Activated CD4-positive, alpha-beta T cell treated with anti-CD3 and anti-CD28 coated beads, Interleukin-2, amount 10 ng/mL, durations not matched to agents 7 days and 5 days (primary cell): ENCODE measurements around the gene CRYBB3. TPM values are rescaled to one million over a fixed set of nuclear protein-coding genes. Genes with fewer than 3 reads are reported as not detected.
"Not testable (repeated sequence)": the region's sequence is repeated elsewhere in the genome, so short reads cannot be mapped to it uniquely, and the experiment has no call there.

ENCODE experiments used
- CTCF ChIA-PET: fragments of 350-600 bp; sonication (Branson Sonifier 250); formaldehyde crosslinking; loops from one replicate; lab custom pipeline; 2021; ENCODE audit warnings: antibody characterized with exemption; lab: Charles Lee
- POLR2A ChIA-PET: fragments of 350-600 bp; sonication (Branson Sonifier 250); formaldehyde crosslinking; loops from one replicate; lab custom pipeline; 2021; ENCODE audit warnings: antibody characterized with exemption; lab: Charles Lee
- DNase-seq: peaks from one replicate; pipeline ENCODE4 v3.0.0-alpha.2; 2020
- H3K27ac Mint-ChIP-seq: one replicate; pipeline ENCODE4 v1.8.0; 2021; ENCODE audit warnings: mild to moderate bottlenecking, moderate library complexity, mixed read lengths
- H3K27me3 Mint-ChIP-seq: one replicate; pipeline ENCODE4 v1.8.0; 2021; ENCODE audit warnings: mixed read lengths
- H3K36me3 Mint-ChIP-seq: one replicate; pipeline ENCODE4 v1.8.0; 2021; ENCODE audit warnings: low read depth, mixed read lengths
- H3K4me1 Mint-ChIP-seq: one replicate; pipeline ENCODE4 v1.8.0; 2021; ENCODE audit warnings: mixed read lengths
- H3K4me3 Mint-ChIP-seq: one replicate; pipeline ENCODE4 v1.8.0; 2021; ENCODE audit warnings: mild to moderate bottlenecking, moderate library complexity, mixed read lengths
- H3K9me3 Mint-ChIP-seq: one replicate; pipeline ENCODE4 v1.8.0; 2021; ENCODE audit warnings: mixed read lengths
- total RNA-seq, 2 experiments: library from RNA; stranded (reverse); gene quantifications; one replicate each; pipeline ENCODE4 v1.2.3, GENCODE V29; 2021

Gene CRYBB3
- total RNA-seq, 2 experiments from 2014 or later = 0.25 to 0.57 TPM

- Mint-ChIP-seq H3K27ac (no peak overlapping the region), H3K4me1 (no peaks in the 10 kb centered on the region), H3K4me3 (no peak overlapping the region), H3K9me3 (no peaks in the 10 kb centered on the region), H3K27me3 (no peaks in the 10 kb centered on the region), H3K36me3 (no peaks in the 10 kb centered on the region)
- ChIA-PET CTCF (no interaction called here), POLR2A (no interaction called here)
- DNase-seq = no peak
Observed at GRCh38 chr22:25167082-25167481, 32.6 kb upstream of the CRYBB3 start.

GRCh38 chr22:25167834-25168601, 31.6 kb upstream of the CRYBB3 start:
- no peak overlapping the region for H3K4me3 Mint-ChIP-seq
- no peak overlapping the region for H3K27ac Mint-ChIP-seq
- POLR2A ChIA-PET = no interaction called here

GRCh38 chr22:25169278-25170031, 30.2 kb upstream of the CRYBB3 start:
- Mint-ChIP-seq H3K4me3 (no peak overlapping the region), H3K27ac (no peak overlapping the region), H3K27me3 (no peaks in the 10 kb centered on the region), H3K9me3 (no peaks in the 10 kb centered on the region), H3K4me1 (no peaks in the 10 kb centered on the region), H3K36me3 (no peaks in the 10 kb centered on the region)
- no peak for DNase-seq
- CTCF ChIA-PET = no interaction called here
- POLR2A ChIA-PET = no interaction called here

More at GRCh38 chr22:25167834-25168601, 31.6 kb upstream of the CRYBB3 start:
- Mint-ChIP-seq H3K36me3 (no peaks in the 10 kb centered on the region), H3K9me3 (no peaks in the 10 kb centered on the region), H3K27me3 (no peaks in the 10 kb centered on the region), H3K4me1 (no peaks in the 10 kb centered on the region)
- DNase-seq = no peak
- CTCF ChIA-PET = no interaction called here

GRCh38 chr22:25170426-25170980, 29.2 kb upstream of the CRYBB3 start:
- ChIA-PET POLR2A (no interaction called here), CTCF (interaction anchor here (1.3 kb wide), 1 partner anchor 90 kb away, joined by 3 read pairs; no protein-coding TSS in a partner anchor)
- H3K27ac Mint-ChIP-seq = peak overlapping the region; percentile 19
- H3K4me1 Mint-ChIP-seq = no peaks in the 10 kb centered on the region
- H3K36me3 Mint-ChIP-seq = peaks cover 4% of the 10 kb centered on the region
- DNase-seq = no peak
- no peaks in the 10 kb centered on the region for H3K9me3 Mint-ChIP-seq
- no peak overlapping the region for H3K4me3 Mint-ChIP-seq
- no peaks in the 10 kb centered on the region for H3K27me3 Mint-ChIP-seq

- no peaks in the 10 kb centered on the region for H3K27me3 Mint-ChIP-seq
- POLR2A ChIA-PET = no interaction called here
- CTCF ChIA-PET = interaction anchor here (1.3 to 1.5 kb wide), 2 partner anchors 91 to 92 kb away, joined by 3 read pairs; no protein-coding TSS in a partner anchor
- peaks cover 12% of the 10 kb centered on the region for H3K36me3 Mint-ChIP-seq
- no peaks in the 10 kb centered on the region for H3K4me1 Mint-ChIP-seq
- no peak overlapping the region for H3K4me3 Mint-ChIP-seq
- no peaks in the 10 kb centered on the region for H3K9me3 Mint-ChIP-seq
- DNase-seq = peak; percentile 32
- H3K27ac Mint-ChIP-seq = no peak overlapping the region
Observed at GRCh38 chr22:25172153-25172552, 27.5 kb upstream of the CRYBB3 start.

GRCh38 chr22:25174156-25174887, 25.3 kb upstream of the CRYBB3 start:
- no peak for DNase-seq
- no peak overlapping the region for H3K27ac Mint-ChIP-seq
- H3K9me3 Mint-ChIP-seq = peaks cover 1% of the 10 kb centered on the region
- H3K4me1 Mint-ChIP-seq = no peaks in the 10 kb centered on the region
- ChIA-PET POLR2A (no interaction called here), CTCF (no interaction called here)
- peaks cover 27% of the 10 kb centered on the region for H3K36me3 Mint-ChIP-seq
- no peaks in the 10 kb centered on the region for H3K27me3 Mint-ChIP-seq
- no peak overlapping the region for H3K4me3 Mint-ChIP-seq

- Mint-ChIP-seq H3K27ac (no peak overlapping the region), H3K4me1 (no peaks in the 10 kb centered on the region), H3K4me3 (no peak overlapping the region), H3K36me3 (peaks cover 33% of the 10 kb centered on the region), H3K9me3 (peaks cover 7% of the 10 kb centered on the region), H3K27me3 (no peaks in the 10 kb centered on the region)
- no peak for DNase-seq
- POLR2A ChIA-PET = no interaction called here
- CTCF ChIA-PET = no interaction called here
Observed at GRCh38 chr22:25174888-25175411, 24.7 kb upstream of the CRYBB3 start.

GRCh38 chr22:25176175-25176574, 23.5 kb upstream of the CRYBB3 start:
- Mint-ChIP-seq H3K4me3 (no peak overlapping the region), H3K27ac (no peak overlapping the region), H3K27me3 (no peaks in the 10 kb centered on the region), H3K36me3 (peaks cover 40% of the 10 kb centered on the region), H3K4me1 (no peaks in the 10 kb centered on the region), H3K9me3 (peaks cover 7% of the 10 kb centered on the region)
- ChIA-PET CTCF (interaction anchor here (0.7 kb wide), 1 partner anchor 24 kb away, joined by 3 read pairs; no protein-coding TSS in a partner anchor), POLR2A (no interaction called here)
- DNase-seq = no peak

- peaks cover 7% of the 10 kb centered on the region for H3K9me3 Mint-ChIP-seq
- no peaks in the 10 kb centered on the region for H3K4me1 Mint-ChIP-seq
- peaks cover 41% of the 10 kb centered on the region for H3K36me3 Mint-ChIP-seq
- H3K27me3 Mint-ChIP-seq = no peaks in the 10 kb centered on the region
- H3K4me3 Mint-ChIP-seq = no peak overlapping the region
- DNase-seq = no peak
- no peak overlapping the region for H3K27ac Mint-ChIP-seq
- POLR2A ChIA-PET = no interaction called here
- CTCF ChIA-PET = interaction anchor here (0.7 kb wide), 1 partner anchor 24 kb away, joined by 3 read pairs; no protein-coding TSS in a partner anchor
Observed at GRCh38 chr22:25176799-25177198, 22.9 kb upstream of the CRYBB3 start.

GRCh38 chr22:25177226-25177625, 22.4 kb upstream of the CRYBB3 start:
- no peak overlapping the region for H3K4me3 Mint-ChIP-seq
- peaks cover 41% of the 10 kb centered on the region for H3K36me3 Mint-ChIP-seq
- no peak overlapping the region for H3K27ac Mint-ChIP-seq
- H3K9me3 Mint-ChIP-seq = peaks cover 7% of the 10 kb centered on the region
- no peaks in the 10 kb centered on the region for H3K4me1 Mint-ChIP-seq
- DNase-seq = no peak
- CTCF ChIA-PET = no interaction called here
- POLR2A ChIA-PET = no interaction called here
- no peaks in the 10 kb centered on the region for H3K27me3 Mint-ChIP-seq

- Mint-ChIP-seq H3K36me3 (peaks cover 44% of the 10 kb centered on the region), H3K4me3 (no peak overlapping the region), H3K4me1 (no peaks in the 10 kb centered on the region), H3K9me3 (peaks cover 7% of the 10 kb centered on the region), H3K27ac (no peak overlapping the region), H3K27me3 (no peaks in the 10 kb centered on the region)
- ChIA-PET CTCF (no interaction called here), POLR2A (no interaction called here)
- DNase-seq = no peak
Observed at GRCh38 chr22:25177895-25178294, 21.8 kb upstream of the CRYBB3 start.

- CTCF ChIA-PET, H3K27me3 Mint-ChIP-seq, H3K9me3 Mint-ChIP-seq, POLR2A ChIA-PET, DNase-seq, H3K4me1 Mint-ChIP-seq: not testable (repeated sequence)
- peak overlapping the region; percentile 66 for H3K4me3 Mint-ChIP-seq
- H3K27ac Mint-ChIP-seq = peak overlapping the region; percentile 75
- peaks cover 44% of the 10 kb centered on the region for H3K36me3 Mint-ChIP-seq
Observed at GRCh38 chr22:25178348-25178747, 21.3 kb upstream of the CRYBB3 start.
